HG02970 (cell line): ENCODE results near the gene CLBA1.

Source experiments
- ATAC-seq: cut with Tn5 transposase; IDR thresholded peaks from one replicate; pipeline ENCODE4 v1.9.1; 2021; ENCODE audit warnings: mild to moderate bottlenecking, moderate library complexity, moderate number of reproducible peaks; ENCODE audit not compliant: unreplicated experiment, low FRiP score

Gene CLBA1

DNA sequence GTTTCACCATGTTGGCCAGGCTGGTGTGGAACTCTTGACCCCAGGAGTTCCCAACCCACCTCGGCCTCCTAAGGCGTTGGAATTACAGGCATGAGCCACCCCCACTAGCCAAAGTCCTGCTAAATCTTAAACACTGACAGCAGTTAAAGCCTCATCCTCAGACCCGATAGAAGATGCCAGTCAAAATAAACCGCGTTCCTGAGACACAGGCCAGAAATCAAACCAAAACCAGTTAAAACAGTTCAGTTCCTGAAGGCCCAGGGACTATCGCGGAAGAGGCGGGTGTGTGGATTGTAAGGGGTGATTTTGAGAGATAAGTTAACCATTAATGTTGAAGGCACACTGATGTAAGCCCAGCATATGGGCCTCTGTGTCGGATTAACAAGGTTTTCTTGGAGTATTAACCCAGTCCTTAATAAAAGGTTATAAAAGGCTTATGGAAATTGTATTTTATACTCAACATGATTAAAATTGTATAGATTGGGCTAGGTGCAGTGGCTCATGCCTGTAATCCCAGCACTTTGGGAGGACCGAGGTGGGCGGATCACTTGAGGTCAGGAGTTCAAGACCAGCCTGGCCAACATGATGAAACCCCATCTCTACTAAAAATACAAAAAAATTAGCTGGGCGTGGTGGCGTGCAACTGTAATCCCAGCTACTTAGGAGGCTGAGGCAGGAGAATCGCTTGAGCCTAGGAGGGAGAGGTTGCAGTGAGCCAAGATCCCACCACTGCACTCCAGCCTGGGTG is 54.0 kb downstream of the CLBA1 start:
- ATAC-seq: no peak

DNA sequence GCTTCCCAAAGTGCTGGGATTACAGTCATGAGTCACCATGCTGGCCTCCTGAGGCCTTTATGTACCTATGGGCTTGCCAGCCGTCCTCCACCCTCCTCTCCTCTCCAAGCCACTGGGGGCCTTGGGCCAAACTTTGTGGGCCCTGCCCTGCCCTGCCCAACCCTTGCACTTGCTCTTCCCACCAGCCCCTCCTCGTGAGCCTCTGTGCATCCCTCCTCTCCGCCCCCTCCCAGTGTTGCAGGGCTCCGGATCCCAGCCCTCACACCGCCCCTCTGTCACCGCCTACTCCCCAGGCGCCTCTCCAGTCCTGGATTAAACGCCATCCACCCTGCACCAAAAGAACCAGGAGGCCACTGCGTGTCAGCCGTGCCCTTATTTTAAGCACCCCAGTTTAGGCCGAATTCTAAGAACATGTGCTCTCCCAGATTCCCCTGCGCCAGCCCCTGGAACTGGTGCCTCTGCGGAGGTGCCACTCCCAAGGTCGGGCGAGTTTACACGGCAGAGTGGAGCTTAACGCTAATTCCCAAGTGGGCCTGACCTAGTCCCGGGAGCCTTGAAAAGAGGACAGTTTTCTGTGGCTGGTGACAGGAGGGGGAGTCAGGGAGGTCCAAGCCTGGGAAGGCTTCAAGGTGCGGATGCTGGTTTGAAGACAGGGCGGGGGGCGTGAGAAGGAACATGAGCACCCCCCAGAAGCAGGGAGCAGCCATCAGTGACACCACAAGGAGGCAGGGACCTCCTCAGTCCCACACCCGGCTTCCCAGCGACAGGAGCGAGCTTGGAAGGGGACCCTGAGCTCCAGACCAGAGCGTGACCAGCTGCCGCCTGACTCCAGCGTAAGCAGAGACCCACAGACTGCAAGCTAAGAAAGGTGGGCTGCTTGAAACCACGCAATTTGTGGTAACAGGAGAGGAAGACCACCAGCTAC is 56.5 kb downstream of the CLBA1 start:
- ATAC-seq: no peak

DNA sequence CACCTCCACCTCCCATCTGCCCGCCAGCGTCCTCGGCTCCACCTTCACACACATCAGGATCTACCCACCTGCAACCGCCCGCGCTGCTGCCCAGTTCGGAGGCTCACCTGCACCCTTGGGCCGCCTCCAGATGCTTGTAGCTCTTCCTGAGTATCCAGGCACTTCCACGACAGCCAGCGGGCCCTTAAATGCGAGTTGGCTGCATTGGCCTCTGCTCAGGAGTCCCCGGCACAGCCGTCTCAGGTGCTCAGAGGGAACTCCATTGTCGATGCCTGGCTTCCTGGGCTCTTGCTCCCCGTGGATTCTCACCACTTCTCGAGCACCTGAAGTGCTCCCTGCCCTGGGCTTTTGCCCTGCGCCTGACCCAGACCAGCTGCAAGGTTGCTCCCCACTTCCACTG is 57.2 kb downstream of the CLBA1 start:
- ATAC-seq: no peak

DNA sequence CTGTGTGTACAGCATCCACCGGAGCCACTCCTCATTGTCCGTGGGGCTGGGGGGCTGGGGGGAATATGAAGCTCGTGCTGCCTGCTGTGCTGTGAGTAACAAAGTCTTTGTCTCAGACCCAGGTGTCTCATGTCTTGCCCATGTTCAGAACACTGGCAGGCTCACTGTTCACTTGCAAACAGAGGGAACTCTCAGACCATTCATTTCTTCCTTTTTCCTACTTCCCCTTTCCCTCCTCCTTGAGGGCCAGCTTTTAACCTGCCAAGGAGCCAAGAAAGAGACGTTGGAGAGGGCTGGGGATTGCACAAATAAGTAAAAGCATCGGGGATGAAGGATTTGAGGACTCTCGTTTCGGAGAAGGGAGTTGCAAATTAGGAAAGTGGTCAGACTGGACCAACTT is 58.1 kb downstream of the CLBA1 start:
- ATAC-seq: no peak
